ENCODE data around the gene ADGRG4. TPM values are rescaled to one million over a fixed set of nuclear protein-coding genes. Genes with fewer than 3 reads are reported as not detected.

ADGRG4 gene
- polyA plus RNA-seq, 1 donor from 2014 or later = not detected

DNA sequence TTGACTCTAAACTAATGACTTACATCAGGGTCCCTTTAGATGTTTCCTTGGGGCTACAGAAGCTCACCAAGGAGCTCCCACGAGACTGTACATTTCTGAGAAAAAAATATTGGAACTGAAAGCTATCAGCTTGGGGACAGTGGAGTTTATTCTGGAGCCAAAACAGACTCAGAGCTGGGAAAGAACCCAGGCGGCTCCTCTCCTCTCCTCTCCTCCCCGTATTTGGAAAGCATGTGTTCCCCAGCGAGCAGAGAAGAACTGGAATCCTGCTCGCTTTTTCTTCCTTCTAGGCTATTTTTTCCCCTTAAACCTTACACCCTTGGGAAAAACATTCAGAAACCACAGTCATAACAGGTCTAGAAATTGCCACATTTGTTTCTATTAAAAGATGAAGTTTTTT lies 45.2 kb upstream of the ADGRG4 start (continued):
- TF ChIP-seq EZH2 (IDR thresholded peaks at IDR 0.05; ENCODE audit: borderline replicate concordance, insufficient read depth, low read length, poor library complexity, severe bottlenecking) = no peak

DNA sequence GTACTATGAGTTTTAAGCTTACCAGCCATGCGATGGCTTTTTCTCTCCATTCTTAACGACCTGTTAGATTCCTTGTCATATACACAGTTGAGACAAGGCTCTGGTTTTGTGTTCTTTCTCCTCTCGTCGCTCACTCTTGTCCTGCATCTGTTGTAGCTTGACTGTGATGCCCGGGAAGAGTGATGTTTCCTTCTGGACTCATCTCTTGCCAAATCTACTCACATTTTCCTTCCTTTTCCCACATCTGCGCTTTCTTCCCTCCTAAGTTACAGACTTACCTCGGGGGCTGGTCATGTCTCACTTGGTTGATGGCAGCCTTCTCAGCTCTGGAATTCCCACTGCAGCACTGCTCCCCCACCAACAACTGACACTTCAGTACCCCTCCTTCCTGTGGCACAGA lies 44.7 kb upstream of the ADGRG4 start:
- Histone ChIP-seq H3K4me3 (ENCODE audit: low read length) (no peak overlapping the region), H3K79me2 (replicated peaks; ENCODE audit: insufficient read depth, low read length) (no peaks in the 10 kb centered on the region), H3F3A (ENCODE audit: insufficient read depth, low read length, poor library complexity, severe bottlenecking) (no peaks in the 10 kb centered on the region), H4K20me1 (ENCODE audit: insufficient read depth) (no peaks in the 10 kb centered on the region), H3K4me2 (ENCODE audit: low read length) (no peak overlapping the region), H3K36me3 (ENCODE audit: insufficient read depth, low read length) (no peaks in the 10 kb centered on the region), H2AFZ (ENCODE audit: low read depth, low read length) (no peak overlapping the region), H3K9me2 (ENCODE audit: insufficient read depth, low read length) (no peaks in the 10 kb centered on the region), H3K27ac (ENCODE audit: low read length) (no peak overlapping the region), H3K9ac (ENCODE audit: low read length) (no peak overlapping the region), H3K27me3 (ENCODE audit: insufficient read depth, low read depth, low read length) (no peaks in the 10 kb centered on the region), H3K9me3 (ENCODE audit: low read length) (no peaks in the 10 kb centered on the region)
- TF ChIP-seq POLR2AphosphoS5 (IDR thresholded peaks at IDR 0.05) (no peak), MXI1 (conservative IDR thresholded peaks at IDR 0.05; ENCODE audit: poor library complexity, severe bottlenecking) (no peak)
- TF ChIP-seq, protein P1, sequence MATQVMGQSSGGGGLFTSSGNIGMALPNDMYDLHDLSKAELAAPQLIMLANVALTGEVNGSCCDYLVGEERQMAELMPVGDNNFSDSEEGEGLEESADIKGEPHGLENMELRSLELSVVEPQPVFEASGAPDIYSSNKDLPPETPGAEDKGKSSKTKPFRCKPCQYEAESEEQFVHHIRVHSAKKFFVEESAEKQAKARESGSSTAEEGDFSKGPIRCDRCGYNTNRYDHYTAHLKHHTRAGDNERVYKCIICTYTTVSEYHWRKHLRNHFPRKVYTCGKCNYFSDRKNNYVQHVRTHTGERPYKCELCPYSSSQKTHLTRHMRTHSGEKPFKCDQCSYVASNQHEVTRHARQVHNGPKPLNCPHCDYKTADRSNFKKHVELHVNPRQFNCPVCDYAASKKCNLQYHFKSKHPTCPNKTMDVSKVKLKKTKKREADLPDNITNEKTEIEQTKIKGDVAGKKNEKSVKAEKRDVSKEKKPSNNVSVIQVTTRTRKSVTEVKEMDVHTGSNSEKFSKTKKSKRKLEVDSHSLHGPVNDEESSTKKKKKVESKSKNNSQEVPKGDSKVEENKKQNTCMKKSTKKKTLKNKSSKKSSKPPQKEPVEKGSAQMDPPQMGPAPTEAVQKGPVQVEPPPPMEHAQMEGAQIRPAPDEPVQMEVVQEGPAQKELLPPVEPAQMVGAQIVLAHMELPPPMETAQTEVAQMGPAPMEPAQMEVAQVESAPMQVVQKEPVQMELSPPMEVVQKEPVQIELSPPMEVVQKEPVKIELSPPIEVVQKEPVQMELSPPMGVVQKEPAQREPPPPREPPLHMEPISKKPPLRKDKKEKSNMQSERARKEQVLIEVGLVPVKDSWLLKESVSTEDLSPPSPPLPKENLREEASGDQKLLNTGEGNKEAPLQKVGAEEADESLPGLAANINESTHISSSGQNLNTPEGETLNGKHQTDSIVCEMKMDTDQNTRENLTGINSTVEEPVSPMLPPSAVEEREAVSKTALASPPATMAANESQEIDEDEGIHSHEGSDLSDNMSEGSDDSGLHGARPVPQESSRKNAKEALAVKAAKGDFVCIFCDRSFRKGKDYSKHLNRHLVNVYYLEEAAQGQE (IDR thresholded peaks at IDR 0.05; ENCODE audit: borderline replicate concordance) = no peak

DNA sequence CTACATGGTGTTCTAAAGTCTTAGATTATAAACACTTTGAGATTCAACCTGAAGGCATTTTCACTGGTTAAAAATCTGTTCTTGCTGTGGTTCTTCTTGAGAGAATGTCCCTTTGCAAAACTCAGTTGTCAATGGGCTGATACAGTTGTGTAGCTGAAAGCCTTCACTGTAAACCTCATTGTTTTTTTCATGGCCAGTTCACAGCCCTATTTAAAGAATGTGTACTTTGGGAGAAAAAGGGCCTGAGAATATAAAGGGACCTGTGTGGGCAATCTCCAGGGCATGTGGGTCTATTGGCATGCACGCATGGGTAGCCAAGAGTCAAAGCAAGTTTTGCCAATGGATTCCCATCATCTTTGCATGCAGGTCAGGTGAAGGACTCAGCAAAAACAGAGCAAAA lies 41.8 kb upstream of the ADGRG4 start:
- no peaks in the 10 kb centered on the region for H3K9me3 ChIP-seq (ENCODE audit: low read length)
- H4K20me1 ChIP-seq (ENCODE audit: insufficient read depth) = no peaks in the 10 kb centered on the region
- H3K27me3 ChIP-seq (ENCODE audit: insufficient read depth, low read depth, low read length) = no peaks in the 10 kb centered on the region
- H3K36me3 ChIP-seq (ENCODE audit: insufficient read depth, low read length) = no peaks in the 10 kb centered on the region
- no peaks in the 10 kb centered on the region for H3K79me2 ChIP-seq (replicated peaks; ENCODE audit: insufficient read depth, low read length)
- H3K4me2 ChIP-seq (ENCODE audit: low read length) = no peak overlapping the region
- TF ChIP-seq TAF1 (IDR thresholded peaks at IDR 0.05; ENCODE audit: low read depth) = no peak
- no peak for TF ChIP-seq MXI1 (conservative IDR thresholded peaks at IDR 0.05; ENCODE audit: poor library complexity, severe bottlenecking)
- no peak for TF ChIP-seq RAD21 (conservative IDR thresholded peaks at IDR 0.05)
- no peak overlapping the region for H3K27ac ChIP-seq (ENCODE audit: low read length)
- no peak overlapping the region for H2AFZ ChIP-seq (ENCODE audit: low read depth, low read length)
- no peak overlapping the region for H3K4me3 ChIP-seq (ENCODE audit: low read length)
- H3F3A ChIP-seq (ENCODE audit: insufficient read depth, low read length, poor library complexity, severe bottlenecking) = no peaks in the 10 kb centered on the region
- no peaks in the 10 kb centered on the region for H3K9me2 ChIP-seq (ENCODE audit: insufficient read depth, low read length)
- H3K9ac ChIP-seq (ENCODE audit: low read length) = no peak overlapping the region

DNA sequence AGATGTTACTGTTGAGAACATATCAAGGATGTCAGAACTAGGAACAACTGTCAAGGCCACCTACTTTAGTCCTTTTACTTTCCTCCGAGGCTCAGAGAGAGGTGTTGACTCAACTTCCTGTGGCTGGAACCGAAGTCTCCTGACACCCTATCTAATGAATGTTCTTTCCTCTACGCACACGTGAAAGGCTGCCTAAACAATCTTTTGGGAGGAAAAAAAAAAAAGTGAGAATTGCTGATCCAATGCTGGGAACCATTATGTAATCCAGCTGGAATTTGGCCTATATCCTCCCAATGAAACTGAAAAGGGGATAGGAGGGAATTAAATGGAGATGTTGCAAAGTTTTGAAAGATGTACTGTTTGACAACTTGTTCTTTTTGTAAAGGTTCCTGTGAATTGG lies 41.2 kb upstream of the ADGRG4 start:
- H3K9me2 ChIP-seq (ENCODE audit: insufficient read depth, low read length) = no peaks in the 10 kb centered on the region
- no peaks in the 10 kb centered on the region for H3K27me3 ChIP-seq (ENCODE audit: insufficient read depth, low read depth, low read length)
- H4K20me1 ChIP-seq (ENCODE audit: insufficient read depth) = no peaks in the 10 kb centered on the region
- H3K4me2 ChIP-seq (ENCODE audit: low read length) = no peak overlapping the region
- H3F3A ChIP-seq (ENCODE audit: insufficient read depth, low read length, poor library complexity, severe bottlenecking) = no peaks in the 10 kb centered on the region
- no peaks in the 10 kb centered on the region for H3K36me3 ChIP-seq (ENCODE audit: insufficient read depth, low read length)
- H3K79me2 ChIP-seq (replicated peaks; ENCODE audit: insufficient read depth, low read length) = no peaks in the 10 kb centered on the region
- H3K9me3 ChIP-seq (ENCODE audit: low read length) = no peaks in the 10 kb centered on the region
- no peak overlapping the region for H3K9ac ChIP-seq (ENCODE audit: low read length)
- no peak for TF ChIP-seq RAD21 (conservative IDR thresholded peaks at IDR 0.05)
- TF ChIP-seq EZH2 (IDR thresholded peaks at IDR 0.05; ENCODE audit: borderline replicate concordance, insufficient read depth, low read length, poor library complexity, severe bottlenecking) = no peak
- TF ChIP-seq SMC3 (conservative IDR thresholded peaks at IDR 0.05; ENCODE audit: poor library complexity) = no peak
- TF ChIP-seq EP300 (conservative IDR thresholded peaks at IDR 0.05; ENCODE audit: poor library complexity, severe bottlenecking) = no peak
- TF ChIP-seq, protein P2, sequence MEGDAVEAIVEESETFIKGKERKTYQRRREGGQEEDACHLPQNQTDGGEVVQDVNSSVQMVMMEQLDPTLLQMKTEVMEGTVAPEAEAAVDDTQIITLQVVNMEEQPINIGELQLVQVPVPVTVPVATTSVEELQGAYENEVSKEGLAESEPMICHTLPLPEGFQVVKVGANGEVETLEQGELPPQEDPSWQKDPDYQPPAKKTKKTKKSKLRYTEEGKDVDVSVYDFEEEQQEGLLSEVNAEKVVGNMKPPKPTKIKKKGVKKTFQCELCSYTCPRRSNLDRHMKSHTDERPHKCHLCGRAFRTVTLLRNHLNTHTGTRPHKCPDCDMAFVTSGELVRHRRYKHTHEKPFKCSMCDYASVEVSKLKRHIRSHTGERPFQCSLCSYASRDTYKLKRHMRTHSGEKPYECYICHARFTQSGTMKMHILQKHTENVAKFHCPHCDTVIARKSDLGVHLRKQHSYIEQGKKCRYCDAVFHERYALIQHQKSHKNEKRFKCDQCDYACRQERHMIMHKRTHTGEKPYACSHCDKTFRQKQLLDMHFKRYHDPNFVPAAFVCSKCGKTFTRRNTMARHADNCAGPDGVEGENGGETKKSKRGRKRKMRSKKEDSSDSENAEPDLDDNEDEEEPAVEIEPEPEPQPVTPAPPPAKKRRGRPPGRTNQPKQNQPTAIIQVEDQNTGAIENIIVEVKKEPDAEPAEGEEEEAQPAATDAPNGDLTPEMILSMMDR (IDR thresholded peaks at IDR 0.05; ENCODE audit: poor library complexity, severe bottlenecking) = no peak
- no peak for TF ChIP-seq POLR2AphosphoS5 (IDR thresholded peaks at IDR 0.05)
- no peak for TF ChIP-seq MXI1 (conservative IDR thresholded peaks at IDR 0.05; ENCODE audit: poor library complexity, severe bottlenecking)
- TF ChIP-seq, protein P1 (IDR thresholded peaks at IDR 0.05; ENCODE audit: borderline replicate concordance) = no peak
- TF ChIP-seq TAF1 (IDR thresholded peaks at IDR 0.05; ENCODE audit: low read depth) = no peak
- no peak overlapping the region for H2AFZ ChIP-seq (ENCODE audit: low read depth, low read length)
- no peak overlapping the region for H3K27ac ChIP-seq (ENCODE audit: low read length)
- no peak overlapping the region for H3K4me3 ChIP-seq (ENCODE audit: low read length)
